Measurements from ENCODE around the gene MGAT1. TPM values are rescaled to one million over a fixed set of nuclear protein-coding genes. Genes with fewer than 3 reads are reported as not detected.

MGAT1 gene
- total and polyA plus RNA-seq, 2 of the 8 experiments (the other 6 are each of a cell fraction or from before 2014, with no cell fraction given): 66.8 to 77.0 TPM

DNA sequence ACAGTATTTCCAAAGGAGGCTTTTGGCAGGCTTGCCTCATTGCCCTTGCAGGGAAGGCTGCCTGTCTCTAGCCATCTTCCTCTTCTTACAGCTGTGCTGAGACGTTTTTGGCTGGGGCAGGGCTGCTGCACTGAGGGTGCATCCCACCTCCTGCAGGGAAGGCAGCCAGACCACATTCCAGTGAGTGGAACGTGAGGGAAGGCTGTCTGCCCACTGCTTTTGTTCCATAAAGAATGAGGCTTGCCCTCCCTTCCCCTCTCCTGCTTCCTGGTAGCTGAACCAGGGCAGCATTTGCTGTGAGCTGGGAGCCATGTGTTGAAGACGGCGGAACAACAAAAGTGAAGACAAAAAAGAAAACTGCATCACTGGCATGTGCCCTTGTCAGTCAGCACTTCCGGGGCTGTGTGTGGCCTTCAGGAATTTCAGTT lies 16.8 kb downstream of the MGAT1 start:
- Histone ChIP-seq H3K4me2 (ENCODE audit: insufficient read depth in 1 of 2, low read depth in 2 of 2, low read length in 2 of 2) (peak overlapping the region; percentile 53 to 54), H3K4me1 (replicated peaks in 1 of 4; ENCODE audit: control insufficient read depth in 3 of 4, insufficient read depth in 4 of 4, low read length in 3 of 4) (peaks cover 17 to 34% (median 26%) of the 10 kb centered on the region in 4 experiments), H3K9ac (replicated peaks in 1 of 4; ENCODE audit: extremely low read depth in 1 of 4, low read depth in 3 of 4, low read length in 3 of 4) (peak overlapping the region in 1 of 4 experiments; percentile 44; a peak in 2 of 7 replicates), H2BK12ac (ENCODE audit: low read depth, low read length) (peak overlapping the region; percentile 97; the same call in 1 of the 2 replicates), H2AFZ (ENCODE audit: low read length) (0 out of 2 replicates have a peak overlapping the region, but pooled peaks have one; percentile 12), H3K4me3 (ENCODE audit: extremely low read depth in 1 of 4, insufficient read depth in 2 of 4, low read depth in 3 of 4, low read length in 4 of 4) (peak overlapping the region in 3 of 4 experiments; percentile 8 to 30 (median 16); a peak in 3 of 8 replicates), H3K56ac (replicated peaks; ENCODE audit: insufficient read length, low read depth, low read length) (peak overlapping the region; percentile 13), H3K4ac (replicated peaks; ENCODE audit: insufficient read length, low read depth, low read length) (no peak overlapping the region), H3K23ac (ENCODE audit: insufficient read length) (no peak overlapping the region), H2BK5ac (ENCODE audit: low read depth, low read length) (peak overlapping the region; percentile 95), H4K20me1 (replicated peaks in 1 of 2; ENCODE audit: control insufficient read depth in 1 of 2, insufficient read depth in 2 of 2, low read length in 2 of 2) (no peaks in the 10 kb centered on the region), H3K9me3 (ENCODE audit: insufficient read depth in 2 of 2, low read depth in 1 of 2, low read length in 1 of 2) (no peaks in the 10 kb centered on the region), H3K23me2 (ENCODE audit: low read depth, low read length) (no peaks in the 10 kb centered on the region), H3K36me3 (ENCODE audit: control insufficient read depth in 2 of 4, insufficient read depth in 4 of 4, low read length in 3 of 4) (no peaks in the 10 kb centered on the region), H3K79me1 (ENCODE audit: low read depth, low read length) (peaks cover 2% of the 10 kb centered on the region; the same call in 1 of the 2 replicates), H3K18ac (ENCODE audit: extremely low read depth, low read length) (peak overlapping the region; percentile 85; the same call in 1 of the 2 replicates), H2BK120ac (replicated peaks; ENCODE audit: low read depth, low read length) (no peak overlapping the region), H2BK20ac (ENCODE audit: low read length) (peak overlapping the region; percentile 51; the same call in 1 of the 2 replicates), H4K8ac (ENCODE audit: extremely low read depth, insufficient read depth, low read length) (peak overlapping the region; percentile 35; the same call in 1 of the 2 replicates), H4K5ac (ENCODE audit: insufficient read length, low read depth, low read length) (peak overlapping the region; percentile 49), H2AK5ac (ENCODE audit: low read depth, low read length) (peak overlapping the region; percentile 77; the same call in 1 of the 2 replicates), H3K14ac (ENCODE audit: insufficient read length) (no peak overlapping the region), H4K91ac (replicated peaks; ENCODE audit: insufficient read length, low read length) (peak overlapping the region; percentile 31), H3K79me2 (ENCODE audit: control insufficient read depth in 1 of 2, insufficient read depth in 2 of 2, low read length in 2 of 2) (0 out of 4 replicates have a peak, but pooled peaks cover 0 to under 1% of the 10 kb centered on the region in 2 experiments), H2BK15ac (ENCODE audit: low read length) (peak overlapping the region; percentile 61; the same call in 1 of the 2 replicates), H3K27me3 (replicated peaks in 1 of 4; ENCODE audit: control insufficient read depth in 3 of 4, extremely low read depth in 1 of 4, insufficient read depth in 3 of 4, low read length in 3 of 4) (no peaks in the 10 kb centered on the region), H3K27ac (ENCODE audit: low read depth, low read length) (peak overlapping the region; percentile 91)
- CTCF ChIA-PET (ENCODE audit: partially characterized antibody): interaction anchor here (0.8 to 10.6 kb wide), 9 partner anchors 15 to 325 kb away, joined by 3 to 99 read pairs (median 7); partner anchors contain the start of gene MGAT1
- 24% methylated on average over 5 of the region's 5 CpGs; no CpG with 5 or more reads in 1 of the 2 experiments for WGBS, 2 experiments (ENCODE audit: extremely low coverage in 1 of 2, insufficient coverage in 1 of 2, insufficient read length in 1 of 2, insufficient replicate concordance in 2 of 2, low coverage in 1 of 2, low lambda C conversion rate in 2 of 2, missing lambda C conversion rate in 1 of 2)
- POLR2A ChIA-PET (ENCODE audit: partially characterized antibody): interaction anchor here (0.6 to 3.2 kb wide), 10 partner anchors 8 to 314 kb away, joined by 3 to 26 read pairs (median 4); partner anchors contain the start of genes MGAT1 and ZFP62
- FAIRE-seq: peak; percentile 85
- peak; percentile 80 to 85 for DNase-seq (ENCODE audit: low read depth in 1 of 2, low spot score in 2 of 2)
- TF ChIP-seq RBBP5 (IDR thresholded peaks at IDR 0.05; ENCODE audit: borderline replicate concordance, low read depth, low read length) (peak; percentile 97), SIN3A (conservative IDR thresholded peaks at IDR 0.05 in 1 of 2, IDR thresholded peaks at IDR 0.05 in 1 of 2; ENCODE audit: low read depth in 1 of 2, low read length in 2 of 2) (peak; percentile 28 to 59; a peak in 1 of 4 replicates), YY1 (IDR thresholded peaks at IDR 0.05; ENCODE audit: low read depth, low read length) (peak; percentile 57), KDM4A (IDR thresholded peaks at IDR 0.05; ENCODE audit: low read depth, low read length, severe bottlenecking) (no peak), SP1 (IDR thresholded peaks at IDR 0.05; ENCODE audit: low read depth, low read length) (peak; percentile 89), CHD1 (IDR thresholded peaks at IDR 0.05; ENCODE audit: low read depth, low read length) (no peak), E2F6 (IDR thresholded peaks at IDR 0.05) (peak; percentile 70), EGR1 (IDR thresholded peaks at IDR 0.05; ENCODE audit: borderline replicate concordance, low read depth, low read length) (0 out of 2 replicates have a peak, but pooled peaks have one; percentile 21)
- TF ChIP-seq, protein P1, sequence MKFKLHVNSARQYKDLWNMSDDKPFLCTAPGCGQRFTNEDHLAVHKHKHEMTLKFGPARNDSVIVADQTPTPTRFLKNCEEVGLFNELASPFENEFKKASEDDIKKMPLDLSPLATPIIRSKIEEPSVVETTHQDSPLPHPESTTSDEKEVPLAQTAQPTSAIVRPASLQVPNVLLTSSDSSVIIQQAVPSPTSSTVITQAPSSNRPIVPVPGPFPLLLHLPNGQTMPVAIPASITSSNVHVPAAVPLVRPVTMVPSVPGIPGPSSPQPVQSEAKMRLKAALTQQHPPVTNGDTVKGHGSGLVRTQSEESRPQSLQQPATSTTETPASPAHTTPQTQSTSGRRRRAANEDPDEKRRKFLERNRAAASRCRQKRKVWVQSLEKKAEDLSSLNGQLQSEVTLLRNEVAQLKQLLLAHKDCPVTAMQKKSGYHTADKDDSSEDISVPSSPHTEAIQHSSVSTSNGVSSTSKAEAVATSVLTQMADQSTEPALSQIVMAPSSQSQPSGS (IDR thresholded peaks at IDR 0.05; ENCODE audit: low read length): peak; percentile 69; the same call in 1 of the 2 replicates
